Ammon's horn (tissue), 1 donor: ENCODE measurements around the gene HSPB2.
"Not testable (repeated sequence)": the region's sequence is repeated elsewhere in the genome, so short reads cannot be mapped to it uniquely, and the experiment has no call there.

Experiments used
- DNase-seq: peaks from one replicate; pipeline ENCODE4 v3.0.0-alpha.2; 2016; ENCODE audit warnings: low spot score

The HSPB2 gene

DNA sequence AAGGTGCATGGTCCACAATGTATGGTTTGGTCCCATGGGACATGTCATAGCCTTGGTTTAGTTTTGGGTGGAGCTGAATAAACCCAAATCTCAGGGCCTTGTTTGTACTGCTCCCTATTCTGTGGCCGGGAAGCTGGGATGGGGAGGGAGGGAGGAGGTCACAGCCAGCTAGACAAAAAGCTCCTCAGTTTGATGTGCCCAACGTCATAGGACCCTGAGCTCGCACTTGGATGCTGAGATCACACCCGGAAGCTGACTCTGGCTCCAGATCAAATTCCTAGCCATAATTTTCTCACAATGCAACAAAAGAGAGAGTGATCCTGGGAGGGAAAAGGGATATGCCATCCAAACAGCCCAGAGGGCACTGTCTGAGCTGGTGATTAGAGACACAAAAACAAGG lies 1.5 kb downstream of the HSPB2 start:
- DNase-seq: peak; percentile 90

DNA sequence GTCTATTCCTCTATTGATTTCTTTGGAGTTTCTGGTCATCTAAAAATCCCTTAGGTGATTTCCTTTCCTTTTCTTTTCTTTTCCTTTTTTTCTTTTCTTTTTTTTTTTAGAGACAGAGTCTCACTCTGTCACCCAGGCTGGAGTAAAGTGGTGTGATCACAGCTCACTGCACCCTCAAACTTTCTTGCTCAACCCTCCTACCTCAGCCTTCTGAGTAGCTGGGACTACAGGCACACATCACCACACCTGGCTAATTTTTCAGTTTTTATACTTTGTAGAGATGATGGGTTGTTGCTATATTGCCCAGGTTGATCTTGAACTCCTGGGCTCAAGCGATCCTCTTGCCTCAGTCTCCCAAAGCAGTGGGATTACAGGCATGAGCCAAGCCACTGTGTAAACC lies 4.2 kb downstream of the HSPB2 start:
- no peak for DNase-seq

DNA sequence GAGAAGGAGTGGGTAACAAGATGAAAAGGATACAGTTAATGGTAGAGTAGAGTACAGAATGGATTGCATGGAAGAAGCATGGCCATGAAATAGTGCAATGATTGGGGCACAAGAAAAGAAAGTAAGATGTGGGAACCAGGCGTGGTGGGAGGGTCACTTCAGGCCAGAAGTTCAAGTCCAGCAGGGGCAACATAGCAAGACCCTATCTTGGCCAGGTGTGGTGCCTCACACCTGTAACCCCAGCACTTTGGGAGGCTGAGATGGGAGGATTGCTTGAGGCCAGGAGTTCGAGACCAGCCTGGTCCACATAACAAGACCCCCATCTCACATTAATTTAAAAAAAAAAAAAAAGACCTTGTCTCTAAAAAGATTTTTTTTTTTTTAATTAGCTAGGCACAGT lies 4.8 kb downstream of the HSPB2 start:
- no peak for DNase-seq

DNA sequence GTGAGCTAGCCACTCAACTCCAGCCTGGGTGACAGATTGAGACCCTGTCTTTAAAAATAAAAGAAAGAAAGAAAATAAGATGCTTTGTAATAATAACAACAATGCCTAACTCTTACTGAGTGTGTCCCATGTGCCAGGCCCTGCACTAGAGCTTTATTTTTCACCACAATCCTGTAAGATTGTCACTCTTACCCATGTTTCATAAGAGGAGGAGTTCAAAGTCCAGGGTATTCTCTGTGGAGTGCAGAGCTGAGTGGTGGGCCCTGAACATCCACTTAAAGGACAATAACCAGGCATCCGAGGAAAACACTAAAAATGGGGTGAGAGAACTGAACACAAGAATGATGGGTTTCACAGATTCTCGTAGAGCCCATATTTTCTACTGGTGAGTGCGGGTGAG lies 5.3 kb downstream of the HSPB2 start:
- DNase-seq: no peak

DNA sequence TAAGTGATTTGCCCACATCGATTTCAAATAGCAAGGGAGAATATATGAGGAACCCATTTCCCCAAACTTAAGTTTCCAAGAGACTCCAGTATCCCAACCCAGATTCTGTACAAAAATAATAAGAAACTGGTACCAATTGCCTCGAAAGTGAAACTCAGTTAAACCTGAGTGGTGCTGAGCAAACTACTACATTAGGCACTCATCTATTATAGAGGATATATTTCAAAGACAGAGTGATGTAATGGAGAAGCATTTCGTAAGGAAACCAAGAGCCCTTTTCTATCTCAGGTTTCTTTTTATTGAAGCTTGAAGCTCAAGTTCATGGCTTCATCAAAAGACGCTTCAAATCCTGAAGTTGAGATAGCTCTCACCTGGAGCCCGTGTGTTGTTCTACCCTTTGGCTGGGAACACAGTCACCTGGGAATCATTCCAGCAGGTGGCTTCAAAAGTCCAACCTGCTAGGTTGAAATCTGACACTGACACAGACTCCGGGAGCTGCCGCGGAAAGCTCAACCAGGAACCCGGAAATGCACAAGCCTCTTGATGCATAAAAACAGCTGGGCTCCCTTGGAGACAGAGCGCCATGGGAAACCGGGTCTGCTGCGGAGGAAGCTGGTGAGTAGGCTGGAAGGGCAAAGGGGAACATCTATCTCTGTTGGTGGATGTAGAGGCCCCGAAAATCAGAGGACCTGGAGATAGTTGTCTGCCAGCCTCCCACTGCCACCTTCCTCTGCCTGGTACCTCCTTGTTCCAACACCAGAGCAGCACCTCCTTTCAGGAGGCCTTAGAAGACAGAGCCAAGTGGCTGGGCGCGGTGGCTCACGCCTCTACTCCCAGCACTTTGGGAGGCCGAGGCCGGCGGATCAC lies 6.1 kb downstream of the HSPB2 start, which contains the start of gene C11orf52:
Gene C11orf52, plus strand, starts transcription at position 524 of the 867 bp plus-strand sequence. Its CDS starts 60 bp downstream, at position 584.
- no peak for DNase-seq

DNA sequence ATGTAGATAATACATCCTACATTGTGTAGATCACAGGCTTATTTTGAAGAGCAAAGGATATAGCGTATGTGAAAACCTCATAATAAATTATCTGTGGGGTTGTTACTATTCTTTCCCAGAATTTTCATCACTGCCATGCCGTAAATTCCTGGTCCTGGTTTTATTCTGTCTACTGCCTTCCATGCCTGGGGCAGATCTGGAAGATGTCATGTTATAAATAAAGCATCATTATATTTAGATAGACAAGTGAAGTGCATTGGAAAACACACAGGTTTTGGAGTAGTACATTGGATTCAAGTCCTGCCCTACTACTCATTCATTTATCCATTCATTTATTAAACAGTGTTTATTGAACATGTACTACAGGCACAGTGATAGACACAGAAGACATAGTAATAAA lies 8.4 kb downstream of the HSPB2 start:
- no peak for DNase-seq

DNA sequence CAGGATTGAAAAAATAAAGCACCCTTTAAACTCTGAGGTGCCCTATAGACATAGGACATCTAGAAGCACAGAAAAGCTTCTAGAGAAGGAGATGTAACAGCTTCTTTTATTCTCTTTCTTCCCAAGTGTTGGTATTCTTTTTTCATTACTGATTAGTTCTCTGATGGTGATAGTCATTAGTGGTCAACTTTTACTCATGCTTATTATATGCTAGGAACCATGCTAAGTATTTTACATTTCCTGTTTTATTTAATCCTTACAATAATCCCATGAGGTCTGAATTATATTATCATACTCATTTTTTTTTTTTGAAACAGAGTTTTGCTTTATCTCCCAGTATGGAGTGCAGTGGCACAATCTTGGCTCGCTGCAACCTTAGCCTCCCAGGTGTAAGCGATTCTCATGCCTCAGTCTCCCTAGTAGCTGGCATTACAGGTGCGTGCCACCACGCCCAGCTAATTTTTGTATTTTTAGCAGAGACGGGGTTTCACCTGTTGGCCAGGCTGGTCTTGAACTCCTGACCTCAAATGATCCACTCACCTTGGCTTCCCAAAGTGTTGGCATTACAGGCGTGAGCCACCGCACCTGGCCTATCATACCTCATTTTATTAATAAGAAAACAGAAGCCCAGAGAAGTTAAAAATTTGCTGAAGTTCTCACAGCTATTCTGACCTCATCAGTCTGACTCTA lies 9.2 kb downstream of the HSPB2 start:
- no peak for DNase-seq

DNA sequence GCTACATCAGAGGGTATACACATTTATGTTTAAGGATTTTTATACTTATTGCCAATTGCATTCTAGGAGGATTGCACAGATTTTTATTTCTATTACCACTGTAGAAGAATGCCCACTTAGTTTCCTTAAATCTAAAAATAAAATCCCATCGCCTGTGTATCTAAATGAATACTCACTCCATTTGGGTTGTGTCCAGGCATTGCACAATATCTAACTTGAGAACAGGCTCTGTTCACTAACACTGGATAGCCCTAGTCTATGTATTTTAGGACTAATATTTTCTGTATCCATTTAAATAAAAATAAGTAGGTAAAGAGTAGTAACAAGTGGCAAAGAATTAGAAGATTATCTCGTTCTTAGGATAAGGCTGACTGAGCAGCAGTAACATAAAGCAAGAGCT lies 10.3 kb downstream of the HSPB2 start:
- DNase-seq: no peak

DNA sequence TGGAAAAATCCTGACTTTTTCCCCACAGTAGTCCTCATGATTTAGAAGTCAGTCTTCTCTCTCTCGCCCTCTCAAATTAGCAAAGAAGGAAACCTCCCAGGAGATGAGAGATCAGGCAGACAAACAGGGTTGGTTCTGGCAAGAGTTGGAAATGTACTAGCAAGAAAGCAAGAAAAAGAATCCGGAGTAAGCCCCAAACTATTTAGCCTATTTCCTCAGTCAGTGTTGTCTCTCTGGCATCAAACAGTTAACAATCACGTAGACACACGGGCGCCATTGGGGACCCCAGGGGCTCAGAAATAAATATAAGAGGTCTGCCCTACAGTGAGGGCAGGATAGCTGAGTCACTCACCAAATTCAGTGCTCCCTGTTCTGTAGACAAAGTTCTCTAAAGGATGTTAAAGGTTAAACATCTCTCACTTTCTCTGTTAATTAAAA lies 10.8 kb downstream of the HSPB2 start:
- DNase-seq: no peak

DNA sequence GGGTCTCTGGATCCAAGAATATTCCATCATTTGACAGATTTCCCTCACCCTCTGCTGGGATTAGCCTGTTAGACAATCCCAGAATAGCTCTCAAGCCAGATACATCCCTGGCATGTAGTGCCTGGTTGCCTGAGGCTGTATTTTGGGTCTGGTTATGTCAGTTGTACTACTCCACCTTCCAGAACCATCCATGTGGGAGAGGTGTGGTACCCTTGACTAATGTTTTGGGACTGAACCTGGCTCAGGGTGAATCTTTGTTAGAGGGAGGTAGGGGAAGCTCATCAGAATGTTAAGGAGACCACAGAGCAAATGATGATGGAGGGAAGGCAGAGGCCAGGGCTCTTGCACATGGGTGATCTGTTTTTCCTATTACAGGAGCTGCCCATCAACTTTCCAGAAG lies 11.4 kb downstream of the HSPB2 start:
- no peak for DNase-seq

DNA sequence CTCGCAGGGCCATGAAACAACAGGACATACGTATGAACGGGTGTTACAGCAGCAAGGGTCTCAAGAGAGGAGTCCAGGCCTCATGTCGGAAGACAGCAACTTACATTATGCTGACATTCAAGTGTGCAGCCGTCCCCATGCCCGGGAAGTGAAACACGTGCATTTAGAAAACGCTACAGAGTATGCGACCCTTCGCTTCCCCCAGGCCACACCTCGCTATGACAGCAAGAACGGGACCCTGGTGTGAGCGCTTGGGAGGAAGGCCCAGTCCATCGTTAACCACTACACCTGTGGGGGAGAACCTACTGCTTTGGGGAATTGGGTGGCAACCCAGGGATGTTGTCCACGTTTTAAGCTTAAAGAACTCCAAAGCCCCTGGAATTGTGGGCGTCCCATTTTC lies 13.4 kb downstream of the HSPB2 start:
- DNase-seq: no peak

DNA sequence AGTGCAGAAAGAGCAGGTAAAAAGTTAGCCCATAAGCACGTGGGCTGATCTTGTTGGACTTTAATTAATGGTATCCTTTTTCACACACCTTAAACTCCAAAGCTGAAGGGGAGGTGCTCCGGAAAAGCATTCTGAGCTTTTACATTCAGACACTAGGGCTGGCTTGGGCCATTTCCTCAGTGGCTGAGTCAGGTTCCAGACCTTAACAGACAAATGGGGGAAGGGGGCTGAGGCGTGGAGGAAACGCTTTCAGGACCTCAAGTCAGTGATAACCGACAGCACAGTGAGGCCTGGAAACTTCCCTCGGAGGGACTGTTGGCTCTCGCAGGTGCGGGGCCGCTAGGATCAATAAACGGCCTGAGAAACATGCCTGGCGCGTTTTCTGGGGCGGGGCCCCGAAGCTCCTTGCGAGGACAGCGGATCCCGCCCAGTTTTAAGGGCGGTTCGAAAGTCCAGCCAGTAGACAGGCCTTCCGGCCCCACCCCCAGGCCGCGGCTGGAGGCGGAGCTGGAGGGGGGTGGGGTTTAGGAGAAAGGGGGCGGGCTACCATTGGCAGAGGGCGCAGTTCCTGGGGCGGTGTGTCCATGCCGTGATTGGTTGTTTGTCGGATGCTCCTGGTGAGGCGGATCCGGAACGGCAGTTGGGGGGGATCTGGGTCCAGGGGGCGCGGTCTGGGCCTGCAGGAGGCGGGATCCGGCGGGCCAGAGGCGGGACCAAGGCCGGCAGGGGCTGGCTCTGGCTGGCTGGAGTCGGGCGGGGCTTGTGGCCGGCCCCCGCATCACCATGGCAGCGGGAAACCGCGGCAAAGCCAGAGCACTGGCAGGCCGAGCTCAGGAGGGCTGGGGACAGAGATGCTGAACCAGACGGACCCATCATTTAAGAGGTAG lies 14.2 kb downstream of the HSPB2 start:
- DNase-seq: peak; percentile 99

DNA sequence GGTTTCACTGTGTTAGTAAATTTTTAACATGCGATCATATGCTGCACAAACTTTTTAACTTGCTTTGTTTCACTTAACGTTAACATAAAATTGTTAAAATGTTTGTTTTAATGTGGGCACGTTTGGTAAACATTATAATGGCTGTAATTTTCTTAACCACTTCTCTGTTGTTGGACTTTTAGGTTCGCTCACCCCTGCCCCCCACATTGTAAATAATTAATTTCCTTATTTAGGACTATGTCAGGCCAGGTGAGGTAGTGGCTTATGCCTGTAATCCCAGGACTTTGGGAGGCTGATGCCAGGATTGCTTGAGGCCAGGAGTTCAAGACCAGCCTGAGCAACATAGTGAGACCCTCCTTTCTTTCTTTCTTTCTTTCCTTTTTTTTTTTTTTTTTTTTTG lies 17.9 kb downstream of the HSPB2 start:
- DNase-seq: no peak

DNA sequence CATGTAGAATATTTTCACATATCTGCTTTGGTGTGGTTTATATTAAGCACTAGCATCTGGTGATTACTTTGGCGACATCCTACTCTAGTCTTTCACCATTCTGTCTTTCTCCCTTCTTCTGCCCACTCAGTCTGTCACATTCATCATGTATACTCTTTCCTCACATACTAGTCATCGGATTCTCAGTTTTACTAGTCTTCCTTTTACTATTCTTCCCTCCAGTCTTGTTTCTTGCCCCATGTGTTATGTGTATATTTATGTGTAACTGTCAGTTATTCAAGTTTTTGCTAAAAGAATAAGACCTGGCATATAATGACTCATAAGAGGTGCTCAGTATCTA lies 20.0 kb downstream of the HSPB2 start:
- no peak for DNase-seq

DNA sequence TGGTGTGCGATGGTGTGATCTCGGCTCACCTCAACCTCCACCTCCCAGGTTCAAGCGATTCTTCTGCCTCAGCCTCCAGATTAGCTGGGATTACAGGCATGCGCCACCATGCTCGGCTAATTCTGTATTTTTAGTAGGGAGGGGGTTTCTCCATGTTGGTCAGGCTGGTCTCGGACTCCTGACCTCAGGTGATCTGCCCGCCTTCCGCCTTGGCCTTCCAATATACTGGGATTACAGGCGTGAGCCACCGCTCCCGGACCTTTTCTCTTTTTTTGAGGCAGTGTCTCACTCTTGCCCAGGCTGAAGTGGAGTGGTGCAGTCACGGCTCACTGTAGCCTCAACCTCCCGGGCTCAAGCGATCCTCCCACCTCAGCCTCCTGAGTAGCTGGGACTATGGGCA lies 20.6 kb downstream of the HSPB2 start:
- not testable (repeated sequence) for DNase-seq

DNA sequence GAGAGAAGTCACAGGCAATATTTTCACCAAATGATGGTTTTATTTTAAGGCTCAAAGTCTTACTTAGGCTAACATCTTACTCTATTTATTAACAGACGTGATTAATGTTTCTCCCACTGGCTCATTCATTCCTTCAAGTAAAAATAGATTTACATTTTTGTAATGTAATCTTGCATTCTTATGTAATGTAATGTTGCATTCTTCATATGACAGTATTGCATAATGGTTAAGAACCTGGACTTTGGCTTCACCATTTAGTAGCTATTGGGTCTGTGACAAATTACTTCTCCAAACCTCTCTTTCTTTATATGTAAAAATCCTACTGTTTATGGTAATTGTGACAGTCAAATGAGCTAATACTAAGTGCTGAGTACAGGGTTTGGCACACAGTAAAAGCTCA lies 21.3 kb downstream of the HSPB2 start:
- DNase-seq: no peak

DNA sequence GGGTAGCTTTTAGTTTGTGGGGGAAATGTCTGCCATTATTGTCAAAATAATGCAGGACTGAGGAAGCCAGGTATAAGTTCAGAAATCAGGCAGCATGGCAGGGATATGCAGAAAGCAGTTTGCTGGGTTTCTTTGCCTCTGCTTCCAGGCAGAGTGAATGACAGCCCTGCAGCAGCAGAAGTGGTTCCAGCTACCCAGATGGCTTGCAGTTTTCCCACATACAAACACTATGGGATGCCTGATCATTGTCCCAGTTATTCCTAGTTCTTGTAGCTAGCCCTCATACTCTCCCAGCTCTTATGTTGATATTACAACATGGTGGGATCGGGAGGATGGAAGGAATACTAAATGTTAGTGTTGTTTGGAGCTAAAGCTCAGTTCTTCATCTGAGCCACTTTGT lies 21.8 kb downstream of the HSPB2 start:
- peak; percentile 44 for DNase-seq

DNA sequence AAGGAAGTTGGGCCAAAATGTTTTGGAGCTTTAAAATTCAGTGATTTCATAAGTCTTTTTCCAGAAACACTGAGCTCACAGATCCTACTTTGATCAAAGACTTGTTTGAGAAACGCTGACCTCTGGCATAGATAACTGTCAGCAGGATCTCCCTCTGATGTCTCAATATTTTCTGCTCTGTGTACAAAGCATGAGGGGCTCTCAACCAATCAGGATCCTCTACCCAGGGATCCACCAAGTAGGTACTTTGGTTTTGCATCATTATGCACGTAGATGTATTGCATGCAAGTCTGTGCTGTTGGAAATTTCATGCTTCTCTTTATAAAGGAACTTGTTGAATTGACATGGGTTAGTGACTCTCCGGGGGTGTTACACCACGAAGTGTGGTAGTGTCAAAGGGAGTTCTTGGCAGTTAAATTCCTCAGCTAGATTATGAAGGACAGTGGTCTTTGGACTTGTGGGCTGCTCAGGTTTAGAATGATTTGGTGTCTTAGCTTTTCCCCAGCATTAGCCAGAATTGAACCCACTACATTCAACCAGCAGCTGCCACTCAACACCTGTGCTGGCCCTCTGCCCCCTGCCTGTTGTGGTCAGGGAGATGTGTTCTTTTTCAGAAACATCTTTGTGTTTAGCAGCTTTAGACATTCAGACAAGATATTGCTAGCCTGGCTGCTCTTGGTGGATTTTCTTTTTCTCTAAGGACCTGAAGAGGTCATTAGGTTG lies 22.9 kb downstream of the HSPB2 start:
- DNase-seq: no peak

DNA sequence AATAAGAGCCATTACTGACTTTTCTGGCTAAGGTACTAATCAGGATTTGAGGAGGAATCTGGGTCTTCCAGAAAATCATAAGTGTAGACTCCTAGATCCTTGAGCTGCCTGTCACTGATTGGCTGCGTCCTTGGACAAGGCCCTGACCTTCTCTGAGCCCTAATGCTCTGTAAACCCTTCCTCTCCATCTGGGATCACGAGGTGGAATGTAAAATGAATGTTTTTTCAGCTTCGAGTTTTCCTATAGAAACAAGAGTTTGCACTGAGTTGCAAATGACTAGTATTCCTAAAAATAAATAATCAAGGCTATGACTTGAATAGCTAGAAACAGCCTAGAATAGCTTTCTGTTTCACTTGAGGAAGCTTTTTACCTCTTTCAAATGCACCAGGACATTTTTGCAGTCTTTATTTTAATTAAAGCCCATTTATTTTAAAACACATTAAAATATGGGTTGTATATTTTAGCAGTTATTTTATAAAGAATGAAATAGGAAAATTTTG lies 23.6 kb downstream of the HSPB2 start:
- DNase-seq: no peak

DNA sequence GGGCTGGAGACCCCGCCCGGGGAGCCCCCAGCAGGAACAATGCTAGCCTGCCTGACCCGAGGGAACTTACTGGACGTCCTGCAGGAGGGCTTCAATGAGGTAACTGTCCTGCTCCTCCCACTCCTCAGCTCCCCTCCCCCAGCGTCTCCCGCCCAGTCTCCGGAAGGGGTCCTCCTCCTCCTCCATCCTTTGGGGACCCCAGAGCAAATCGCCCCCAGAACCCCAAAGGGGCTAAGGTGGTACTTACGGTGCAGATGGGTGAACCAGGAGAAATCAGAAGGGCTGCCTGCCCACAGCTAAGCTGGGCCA lies 24.9 kb downstream of the HSPB2 start:
- DNase-seq: no peak

DNA sequence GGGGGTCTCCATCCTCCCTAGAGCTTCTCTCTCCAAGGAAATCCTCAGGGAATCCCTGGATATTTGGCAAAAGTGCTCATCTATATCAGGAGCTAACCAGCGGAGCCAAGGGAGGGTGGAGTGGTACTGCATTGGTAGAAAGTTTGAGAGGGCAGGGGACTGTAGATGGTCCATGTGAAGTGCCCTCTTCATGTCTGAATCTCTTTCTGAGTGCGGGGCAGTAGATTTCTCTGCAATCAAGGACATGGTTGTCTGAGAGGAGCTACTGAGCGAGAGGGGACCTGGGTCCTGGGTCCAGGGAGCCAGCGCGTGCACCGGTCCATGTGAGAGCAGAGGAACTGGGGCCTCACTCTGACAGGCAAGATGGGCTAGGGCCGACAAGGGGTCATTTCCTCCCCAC lies 25.3 kb downstream of the HSPB2 start:
- no peak for DNase-seq

DNA sequence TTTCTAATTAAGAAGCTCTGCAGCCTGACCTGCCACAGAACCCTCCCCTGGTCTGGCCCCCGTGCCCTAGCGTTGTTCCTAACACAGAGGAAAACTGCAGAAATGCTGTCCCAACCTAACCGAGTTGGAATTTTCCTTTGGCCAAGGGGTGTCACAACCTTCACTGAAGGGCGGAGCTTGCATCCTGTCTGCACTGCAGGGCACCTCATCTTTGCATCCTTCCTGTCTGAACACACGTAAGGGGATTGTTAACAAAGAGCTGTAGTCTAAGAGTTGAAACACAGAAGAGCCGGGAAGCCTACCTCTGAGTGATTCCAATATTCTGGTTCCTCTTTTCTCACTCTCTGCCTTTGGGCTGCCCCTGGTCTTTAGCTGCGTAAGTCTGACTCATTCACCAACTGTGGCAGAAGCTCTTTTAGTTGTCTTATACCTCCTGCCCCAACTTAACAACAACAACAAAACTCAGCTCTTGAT lies 26.2 kb downstream of the HSPB2 start:
- no peak for DNase-seq
